K562 (cell line): ENCODE data around the gene OR5T2. TPM values are rescaled to one million over a fixed set of nuclear protein-coding genes. Genes with fewer than 3 reads are reported as not detected.

Experiments
- ATAC-seq: fragments of 200-7000 bp; cut with Tn5 transposase; 3 replicates; pipeline ENCODE4 v1.9.1; 2020; ENCODE audit warnings: moderate library complexity
- BruUV-seq: library from RNA; stranded (reverse); fragments of 400-500 nt; replicated peaks from 2 replicates; lab custom pipeline; 2021; lab: Mats Ljungman, UMichigan
- CTCF ChIA-PET: fragments of 300-600 bp; formaldehyde crosslinking; extraction: SDS; loops from one replicate; lab custom pipeline; 2021; ENCODE audit warnings: low intra/inter-chr PET ratio; lab: Yijun Ruan, JAX
- POLR2A ChIA-PET: fragments of 300-600, 350-650 bp; sonication (Branson Sonifier 250); formaldehyde crosslinking; extraction: SDS; loops from one replicate; lab custom pipeline; 2021; ENCODE audit warnings: antibody characterized with exemption, inconsistent platforms; lab: Yijun Ruan, JAX
- DNase-seq, 4 experiments: peaks; one replicate each; pipeline versions ENCODE4 v3.0.0 to v3.0.0-alpha.2; 2011 to 2018; ENCODE audit warnings: low spot score in 3 of 4, mixed read lengths in 3 of 4; ENCODE audit errors: extremely low read depth in 1 of 4
- FAIRE-seq: peaks from 2 replicates; lab custom pipeline; 2011; peaks lifted over from hg19 to GRCh38; lab: Jason Lieb, UNC
- H2AFZ ChIP-seq: 2 replicates; pipeline ENCODE4 v1.6.0; 2011; ENCODE audit warnings: low read depth, low read length, control low read depth, inconsistent platforms
- H3K27ac ChIP-seq: fragments of 200-600 bp; 3 replicates; pipeline ENCODE4 v1.8.0; 2011; ENCODE audit warnings: low read depth, mild to moderate bottlenecking, control low read depth, inconsistent platforms, low read length, moderate library complexity, mixed read lengths; ENCODE audit errors: extremely low read depth
- H3K27me3 ChIP-seq, 2 experiments: fragments of 300-600 bp in 1 of 2; 2 replicates in 1 of 2; 3 replicates in 1 of 2; pipeline versions ENCODE4 v1.6.0 to v1.8.0; 2011; ENCODE audit warnings: inconsistent platforms in 2 of 2, low read length in 2 of 2, mild to moderate bottlenecking in 1 of 2, mixed read lengths in 1 of 2, moderate library complexity in 1 of 2; ENCODE audit not compliant: control insufficient read depth in 2 of 2, insufficient read depth in 2 of 2
- H3K36me3 ChIP-seq: fragments of 300-600 bp; 3 replicates; pipeline ENCODE4 v1.8.0; 2011; ENCODE audit warnings: mild to moderate bottlenecking, low read length, inconsistent platforms; ENCODE audit not compliant: control insufficient read depth, insufficient read depth
- H3K4me1 ChIP-seq, 2 experiments: fragments of 200-600 bp in 1 of 2; replicated peaks in 1 of 2; 2 replicates in 1 of 2; 3 replicates in 1 of 2; pipeline versions ENCODE4 v1.5.1 to v1.8.0; 2011; ENCODE audit warnings: inconsistent platforms in 2 of 2, low read length in 2 of 2, mild to moderate bottlenecking in 1 of 2, mixed read lengths in 1 of 2, moderate library complexity in 1 of 2; ENCODE audit not compliant: control insufficient read depth in 2 of 2, insufficient read depth in 2 of 2
- H3K4me2 ChIP-seq: 2 replicates; pipeline ENCODE4 v1.6.1; 2011; ENCODE audit warnings: low read length, control low read depth, inconsistent platforms, mixed read lengths; ENCODE audit not compliant: insufficient read depth
- H3K4me3 ChIP-seq: fragments of 200-600 bp; sonication (generic), shearing (Covaris generic); 2 replicates; pipeline ENCODE4 v1.5.1; 2016; ENCODE audit warnings: control low read depth, inconsistent platforms
- H3K79me2 ChIP-seq: fragments of 200-600 bp; 3 replicates; pipeline ENCODE4 v1.8.0; 2011; ENCODE audit warnings: low read length, inconsistent platforms; ENCODE audit not compliant: control insufficient read depth, insufficient read depth
- H3K9ac ChIP-seq, 2 experiments: 2 replicates each; pipeline versions ENCODE4 v1.6.0 to v1.6.1; 2011; ENCODE audit warnings: low read depth in 2 of 2, low read length in 2 of 2, control low read depth in 1 of 2, inconsistent platforms in 1 of 2, mild to moderate bottlenecking in 1 of 2, mixed read lengths in 1 of 2; ENCODE audit not compliant: insufficient read depth in 1 of 2
- H3K9me1 ChIP-seq: one replicate; pipeline ENCODE4 v1.6.0; 2011; ENCODE audit warnings: inconsistent platforms, mild to moderate bottlenecking, low read length, moderate library complexity; ENCODE audit not compliant: control insufficient read depth, insufficient read depth
- H3K9me3 ChIP-seq: replicated peaks from 2 replicates; pipeline ENCODE4 v1.5.1; 2011; ENCODE audit warnings: low read depth, low read length, inconsistent platforms; ENCODE audit not compliant: control insufficient read depth, insufficient read depth
- H4K20me1 ChIP-seq: replicated peaks from 2 replicates; pipeline ENCODE4 v1.6.1; 2011; ENCODE audit warnings: low read length, inconsistent platforms, mixed read lengths; ENCODE audit not compliant: control insufficient read depth, insufficient read depth
- C11orf30 ChIP-seq: fragments of 450-650 bp; IDR thresholded peaks from 2 replicates; pipeline ENCODE4 v1.6.1; 2016; ENCODE audit warnings: low read depth, mild to moderate bottlenecking
- E2F6 ChIP-seq, 2 experiments: IDR thresholded peaks; 2 replicates each; pipeline ENCODE4 v1.6.1; 2011; ENCODE audit warnings: borderline replicate concordance in 1 of 2, control low read depth in 1 of 2, low read depth in 1 of 2, low read length in 1 of 2, mild to moderate bottlenecking in 1 of 2, mixed read lengths in 1 of 2, moderate library complexity in 1 of 2; ENCODE audit not compliant: insufficient read depth in 1 of 2, insufficient read length in 1 of 2, poor library complexity in 1 of 2, severe bottlenecking in 1 of 2; ENCODE audit errors: extremely low read depth in 1 of 2
- LCOR ChIP-seq: sonication (generic); formaldehyde crosslinking; IDR thresholded peaks from 2 replicates; pipeline ENCODE4 v1.8.0; 2022; ENCODE audit warnings: mild to moderate bottlenecking, missing genetic modification reagents
- MAFF ChIP-seq: IDR thresholded peaks from 2 replicates; pipeline ENCODE4 v1.6.1; 2012; ENCODE audit warnings: low read length, improper control_type of control experiment
- MAFG ChIP-seq: fragments of 450-650 bp; conservative IDR thresholded peaks from 2 replicates; pipeline ENCODE4 v1.6.1; 2016; ENCODE audit warnings: missing genetic modification characterization, missing compliant biosample characterization
- MAFK ChIP-seq: IDR thresholded peaks from 2 replicates; pipeline ENCODE4 v1.6.1; 2011; ENCODE audit warnings: low read length, improper control_type of control experiment
- POLR3A ChIP-seq: IDR thresholded peaks from 2 replicates; pipeline ENCODE4 v1.6.1; 2011; ENCODE audit warnings: borderline replicate concordance, mild to moderate bottlenecking, moderate library complexity; ENCODE audit not compliant: insufficient read length, insufficient read depth; ENCODE audit errors: extremely low read depth
- PRPF4 ChIP-seq: fragments of 200-400 bp; formaldehyde crosslinking; IDR thresholded peaks from one replicate; pipeline ENCODE4 v1.6.1; 2017; ENCODE audit warnings: low read length, low read depth, mild to moderate bottlenecking; ENCODE audit not compliant: insufficient read depth, poor library complexity, severe bottlenecking
- RBM39 ChIP-seq: fragments of 200-400 bp; formaldehyde crosslinking; optimal IDR thresholded peaks from 2 replicates; pipeline ENCODE3; 2018; ENCODE audit warnings: low read depth, low read length
- SAP30 ChIP-seq: fragments of 200-600 bp; sonication (generic); IDR thresholded peaks from 2 replicates; pipeline ENCODE4 v1.6.1; 2012; ENCODE audit warnings: borderline replicate concordance, low read depth, mild to moderate bottlenecking, moderate library complexity, low read length, control low read depth, inconsistent platforms; ENCODE audit not compliant: insufficient read depth, poor library complexity, severe bottlenecking
- SETDB1 ChIP-seq: IDR thresholded peaks from one replicate; pipeline ENCODE4 v1.6.1; 2012; ENCODE audit warnings: low read length, control low read depth, inconsistent platforms
- TAF15 ChIP-seq: fragments of 200-400 bp; formaldehyde crosslinking; IDR thresholded peaks from 2 replicates; pipeline ENCODE4 v1.6.1; 2017; ENCODE audit warnings: mild to moderate bottlenecking, low read depth, low read length, moderate library complexity
- ZNF277 ChIP-seq: fragments of 250-450 bp; sonication (Bioruptor Pico); IDR thresholded peaks from 2 replicates; pipeline ENCODE4 v1.8.0; 2022; ENCODE audit warnings: inconsistent platforms, mild to moderate bottlenecking, moderate library complexity, borderline replicate concordance
- ZNF512 ChIP-seq: IDR thresholded peaks from 2 replicates; pipeline ENCODE4 v1.6.1; 2016; ENCODE audit warnings: missing genetic modification characterization, missing compliant biosample characterization
- WGBS: fragments of 100-300 bp; shearing (Covaris generic); methylation state at CpG from one replicate; pipeline ENCODE4 v1.1.6; 2016; ENCODE audit warnings: low coverage, mixed read lengths; ENCODE audit not compliant: insufficient coverage; ENCODE audit errors: missing lambda C conversion rate; 5-methylcytosine and 5-hydroxymethylcytosine counted together
- in situ Hi-C: fragments of 300-500 bp; cut with MboI; formaldehyde crosslinking; loops from 4 replicates; pipeline ENCODE4 v1.15.0; 2018; ENCODE audit warnings: inconsistent platforms, mixed read lengths
- intact Hi-C: fragments of 100-400 bp; cut with micrococcal nuclease; formaldehyde crosslinking; loops from 2 replicates; pipeline ENCODE4 v1.14.2; 2022
- polyA plus RNA-seq, 8 experiments: library from polyadenylated mRNA; depleted of rRNA in 4 of 8; stranded (reverse) in 5 of 8; unstranded in 3 of 8; fragments of >200 nt; fragmentation: Nextera tagmentation in 2 of 8; fragmentation: Illumina TruSeq in 1 of 8; extraction: Ambion mirVana in 2 of 8; extraction: Trizol in 1 of 8; gene quantifications; 2 replicates each; pipeline versions ENCODE4 v1.2.1 to v1.2.3, GENCODE V29; 2011 to 2014; ENCODE audit warnings: inconsistent platforms in 1 of 8, missing spikeins in 1 of 8
- total RNA-seq, 7 experiments: library from RNA; depleted of rRNA in 6 of 7; stranded (reverse); fragments of >200 nt in 6 of 7; fragmentation: Illumina TruSeq in 2 of 7; extraction: Trizol in 2 of 7; gene quantifications; 2 replicates each; pipeline versions ENCODE4 v1.2.1 to v1.2.3, GENCODE V29; 2011 to 2021; ENCODE audit warnings: low replicate concordance in 1 of 7

The OR5T2 gene
- total and polyA plus RNA-seq, 9 of the 15 experiments (the other 6 are each of a cell fraction or from before 2014, with no cell fraction given): not detected

- TF ChIP-seq LCOR (CRISPR knock-in tag): no peak
Observed at GRCh38 chr11:56214537-56214936, 19.5 kb downstream of the OR5T2 start (continued).

GRCh38 chr11:56207790-56208189 is 26.3 kb downstream of the OR5T2 start:
- Histone ChIP-seq H3K9ac (no peak overlapping the region), H3K4me2 (no peak overlapping the region), H3K4me1 (no peaks in the 10 kb centered on the region), H3K79me2 (no peaks in the 10 kb centered on the region), H3K36me3 (no peaks in the 10 kb centered on the region), H2AFZ (no peak overlapping the region), H3K27me3 (no peaks in the 10 kb centered on the region), H3K9me3 (no peaks in the 10 kb centered on the region), H3K9me1 (no peaks in the 10 kb centered on the region), H3K27ac (no peak overlapping the region), H4K20me1 (no peaks in the 10 kb centered on the region), H3K4me3 (no peak overlapping the region)
- BruUV-seq: no TSS peak
- FAIRE-seq: no peak
- no peak for ATAC-seq
- in situ Hi-C loops: no loop called here
- POLR2A ChIA-PET: no interaction called here
- WGBS: 0% methylated on average over 1 of the region's 1 CpG
- no peak for DNase-seq
- CTCF ChIA-PET: no interaction called here
- intact Hi-C loops: no loop called here
- TF ChIP-seq E2F6 (IDR thresholded peaks at IDR 0.05; ENCODE audit: borderline replicate concordance in 1 of 2, extremely low read depth in 1 of 2, insufficient read depth in 1 of 2, insufficient read length in 1 of 2, low read depth in 1 of 2, low read length in 1 of 2, poor library complexity in 1 of 2, severe bottlenecking in 1 of 2) (no peak), MAFF (peak; percentile 94), ZNF277 (CRISPR knock-in tag) (no peak), PRPF4 (no peak), ZNF512 (tag) (no peak), MAFG (tag) (peak; percentile 86), MAFK (peak; percentile 96), TAF15 (no peak), RBM39 (no peak), LCOR (CRISPR knock-in tag) (no peak), SAP30 (no peak), C11orf30 (peak; percentile 73; the same call in 1 of the 2 replicates), POLR3A (no peak), SETDB1 (no peak)
